Activated naive CD8-positive, alpha-beta T cell treated with anti-CD3 and anti-CD28 coated beads, Interleukin-2, amount 10 ng/mL, durations not matched to agents 7 days and 5 days (primary cell): ENCODE results near the gene WRAP53. TPM values are rescaled to one million over a fixed set of nuclear protein-coding genes. Genes with fewer than 3 reads are reported as not detected.

Experiments
- ATAC-seq: fragments of 150-1000 bp; cut with Tn5 transposase; one replicate; pipeline ENCODE4 v1.10.0; 2021; ENCODE audit warnings: low read depth, moderate library complexity
- POLR2A ChIA-PET: fragments of 350-600 bp; sonication (Branson Sonifier 250); formaldehyde crosslinking; loops from one replicate; lab custom pipeline; 2021; ENCODE audit warnings: antibody characterized with exemption; lab: Charles Lee
- DNase-seq: peaks from one replicate; pipeline ENCODE4 v3.0.0; 2021
- H3K27ac Mint-ChIP-seq: one replicate; pipeline ENCODE4 v1.8.0; 2022; ENCODE audit warnings: mild to moderate bottlenecking, mixed read lengths
- H3K27me3 Mint-ChIP-seq: one replicate; pipeline ENCODE4 v1.8.0; 2022; ENCODE audit warnings: mild to moderate bottlenecking, moderate library complexity, mixed read lengths
- H3K36me3 Mint-ChIP-seq: one replicate; pipeline ENCODE4 v1.8.0; 2021; ENCODE audit warnings: mild to moderate bottlenecking, mixed read lengths
- H3K4me1 Mint-ChIP-seq: one replicate; pipeline ENCODE4 v1.8.0; 2021; ENCODE audit warnings: mixed read lengths
- H3K4me3 Mint-ChIP-seq: one replicate; pipeline ENCODE4 v1.8.0; 2022; ENCODE audit warnings: mild to moderate bottlenecking, moderate library complexity, mixed read lengths
- H3K9me3 Mint-ChIP-seq: one replicate; pipeline ENCODE4 v1.8.0; 2021; ENCODE audit warnings: mixed read lengths
- total RNA-seq, 2 experiments: library from RNA; stranded (reverse); gene quantifications; one replicate each; pipeline ENCODE4 v1.2.3, GENCODE V29; 2021

Gene WRAP53
- total RNA-seq, 2 experiments from 2014 or later, result 19.3 to 19.4 TPM

DNA sequence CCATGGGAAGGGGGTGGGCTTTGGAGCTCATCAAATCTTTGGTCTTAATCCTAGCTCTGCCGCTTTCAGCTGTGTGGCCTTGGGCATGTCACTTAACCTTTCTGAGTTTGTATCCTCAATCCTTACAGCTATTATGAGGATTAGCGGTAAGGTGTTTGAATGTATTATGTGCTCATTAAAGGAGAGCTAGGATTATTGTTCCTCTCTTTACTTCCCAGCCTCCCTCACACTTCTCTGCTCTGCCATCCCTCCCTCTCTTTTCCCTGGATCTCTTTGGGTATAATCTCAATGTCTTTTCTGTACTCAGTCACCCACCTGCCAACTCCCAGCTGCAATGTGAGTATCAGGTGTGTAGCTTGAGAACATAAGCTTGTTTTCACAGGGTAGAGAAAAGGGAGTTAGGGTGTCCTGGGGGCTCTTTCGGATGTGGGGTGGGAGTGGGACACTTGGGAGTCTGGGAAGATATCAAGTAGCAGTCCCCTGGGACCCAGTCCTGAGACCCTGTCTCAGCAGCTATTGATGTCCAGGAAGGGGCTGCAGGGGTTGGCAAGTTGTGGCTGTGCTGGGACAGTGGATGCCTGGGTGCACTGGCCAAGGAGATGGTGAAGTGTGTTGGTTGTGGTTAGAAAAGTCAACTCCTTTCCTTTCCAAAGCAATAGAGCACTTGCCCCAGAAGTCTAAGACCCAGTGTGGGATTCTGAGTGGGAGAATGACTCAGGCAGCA, 18.5 kb downstream of the WRAP53 start:
- DNase-seq (no peak), ATAC-seq (no peak)
- peaks cover 42% of the 10 kb centered on the region for H3K27me3 Mint-ChIP-seq
- peaks cover 22% of the 10 kb centered on the region for H3K4me1 Mint-ChIP-seq
- peaks cover 7% of the 10 kb centered on the region for H3K36me3 Mint-ChIP-seq
- H3K4me3 Mint-ChIP-seq, result no peak overlapping the region
- H3K27ac Mint-ChIP-seq, result no peak overlapping the region
- H3K9me3 Mint-ChIP-seq, result no peaks in the 10 kb centered on the region
- POLR2A ChIA-PET, result interaction anchor here (1.1 to 1.2 kb wide), 2 partner anchors 18 to 79 kb away, joined by 3 to 4 read pairs; partner anchors contain the start of genes SAT2 and WRAP53

DNA sequence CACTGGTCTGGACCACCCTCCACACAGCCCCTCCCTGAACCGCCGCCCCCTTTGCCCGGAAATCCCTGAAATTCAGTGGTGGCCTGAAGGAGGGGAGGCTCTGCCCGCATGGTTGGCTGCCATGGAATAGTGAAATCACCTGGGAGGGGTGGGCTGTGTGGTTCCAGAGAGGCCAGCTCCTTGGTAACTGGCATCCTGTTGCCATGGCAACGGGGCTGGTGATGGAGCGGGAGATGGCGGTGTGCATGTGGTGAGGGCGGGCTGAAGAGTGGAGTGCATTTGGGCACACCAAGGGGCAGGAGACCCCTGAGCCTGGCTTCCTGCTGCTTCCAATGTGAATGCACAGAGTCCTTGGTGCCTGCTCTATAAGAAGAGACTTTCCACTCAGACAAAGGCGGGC, 19.2 kb downstream of the WRAP53 start:
- POLR2A ChIA-PET, result interaction anchor here (1.9 kb wide), 1 partner anchor 20 kb away, joined by 4 read pairs; the partner anchor contains the start of genes TP53 and WRAP53
- H3K27me3 Mint-ChIP-seq, result peaks cover 44% of the 10 kb centered on the region
- H3K36me3 Mint-ChIP-seq, result peaks cover 2% of the 10 kb centered on the region
- ATAC-seq (no peak), DNase-seq (no peak)
- H3K9me3 Mint-ChIP-seq, result no peaks in the 10 kb centered on the region
- no peak overlapping the region for H3K27ac Mint-ChIP-seq
- peaks cover 24% of the 10 kb centered on the region for H3K4me1 Mint-ChIP-seq
- H3K4me3 Mint-ChIP-seq, result no peak overlapping the region

DNA sequence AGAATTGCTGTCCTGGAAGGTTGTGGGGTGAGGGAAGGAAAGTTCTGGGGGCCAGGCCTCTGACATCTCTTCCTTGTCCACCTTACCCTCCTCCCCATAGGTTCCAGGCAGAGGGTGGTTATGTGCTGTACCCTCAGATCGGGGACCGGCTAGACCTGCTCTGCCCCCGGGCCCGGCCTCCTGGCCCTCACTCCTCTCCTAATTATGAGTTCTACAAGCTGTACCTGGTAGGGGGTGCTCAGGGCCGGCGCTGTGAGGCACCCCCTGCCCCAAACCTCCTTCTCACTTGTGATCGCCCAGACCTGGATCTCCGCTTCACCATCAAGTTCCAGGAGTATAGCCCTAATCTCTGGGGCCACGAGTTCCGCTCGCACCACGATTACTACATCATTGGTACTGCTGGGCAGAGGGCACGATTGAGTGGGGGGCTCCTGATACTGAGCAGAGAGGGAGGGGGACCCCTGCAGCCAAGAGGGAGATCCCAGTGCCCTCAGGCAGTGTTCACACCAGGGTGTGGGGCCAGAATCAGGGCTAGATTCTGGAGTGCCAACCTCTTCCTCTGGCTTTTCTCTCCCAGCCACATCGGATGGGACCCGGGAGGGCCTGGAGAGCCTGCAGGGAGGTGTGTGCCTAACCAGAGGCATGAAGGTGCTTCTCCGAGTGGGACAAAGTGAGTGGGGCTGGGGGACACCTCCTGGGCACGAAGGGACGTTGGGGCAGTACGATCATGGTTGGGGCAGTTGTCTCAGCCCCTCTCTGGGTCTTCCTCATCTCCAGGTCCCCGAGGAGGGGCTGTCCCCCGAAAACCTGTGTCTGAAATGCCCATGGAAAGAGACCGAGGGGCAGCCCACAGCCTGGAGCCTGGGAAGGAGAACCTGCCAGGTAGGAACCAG, 19.8 kb downstream of the WRAP53 start:
- Mint-ChIP-seq H3K27ac (no peak overlapping the region), H3K4me1 (peaks cover 26% of the 10 kb centered on the region), H3K27me3 (peaks cover 49% of the 10 kb centered on the region), H3K36me3 (no peaks in the 10 kb centered on the region), H3K4me3 (no peak overlapping the region), H3K9me3 (no peaks in the 10 kb centered on the region)
- DNase-seq (no peak), ATAC-seq (no peak)
- POLR2A ChIA-PET, result interaction anchor here (1.9 kb wide), 1 partner anchor 21 kb away, joined by 4 read pairs; the partner anchor contains the start of genes TP53 and WRAP53

DNA sequence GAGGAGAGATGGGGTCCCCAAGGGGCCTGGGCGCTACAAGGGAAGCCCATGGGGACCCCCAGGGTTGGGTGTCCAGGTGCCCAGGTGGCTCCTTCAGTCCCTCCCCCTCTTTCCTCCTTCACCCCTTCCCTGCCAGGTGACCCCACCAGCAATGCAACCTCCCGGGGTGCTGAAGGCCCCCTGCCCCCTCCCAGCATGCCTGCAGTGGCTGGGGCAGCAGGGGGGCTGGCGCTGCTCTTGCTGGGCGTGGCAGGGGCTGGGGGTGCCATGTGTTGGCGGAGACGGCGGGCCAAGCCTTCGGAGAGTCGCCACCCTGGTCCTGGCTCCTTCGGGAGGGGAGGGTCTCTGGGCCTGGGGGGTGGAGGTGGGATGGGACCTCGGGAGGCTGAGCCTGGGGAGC, 20.8 kb downstream of the WRAP53 start:
- Mint-ChIP-seq H3K27ac (no peak overlapping the region), H3K36me3 (no peaks in the 10 kb centered on the region), H3K27me3 (peaks cover 48% of the 10 kb centered on the region), H3K4me1 (peaks cover 32% of the 10 kb centered on the region), H3K9me3 (no peaks in the 10 kb centered on the region), H3K4me3 (no peak overlapping the region)
- ATAC-seq (no peak), DNase-seq (no peak)
- POLR2A ChIA-PET, result interaction anchor here (1.9 kb wide), 1 partner anchor 21 kb away, joined by 4 read pairs; the partner anchor contains the start of genes TP53 and WRAP53

DNA sequence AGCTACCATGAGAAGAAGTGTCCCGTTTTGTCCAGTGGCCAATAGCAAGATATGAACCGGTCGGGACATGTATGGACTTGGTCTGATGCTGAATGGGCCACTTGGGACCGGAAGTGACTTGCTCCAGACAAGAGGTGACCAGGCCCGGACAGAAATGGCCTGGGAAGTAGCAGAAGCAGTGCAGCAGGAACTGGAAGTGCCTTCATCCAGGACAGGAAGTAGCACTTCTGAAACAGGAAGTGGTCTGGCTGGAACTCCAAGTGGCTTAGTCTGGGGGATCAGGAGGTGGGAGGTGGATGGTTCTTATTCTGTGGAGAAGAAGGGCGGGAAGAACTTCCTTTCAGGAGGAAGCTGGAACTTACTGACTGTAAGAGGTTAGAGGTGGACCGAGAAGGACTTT, 22.0 kb downstream of the WRAP53 start:
- peaks cover 28% of the 10 kb centered on the region for H3K4me1 Mint-ChIP-seq
- no peaks in the 10 kb centered on the region for H3K36me3 Mint-ChIP-seq
- ATAC-seq (no peak), DNase-seq (no peak)
- peak overlapping the region; percentile 38 for H3K27ac Mint-ChIP-seq
- POLR2A ChIA-PET, result interaction anchor here (0.9 kb wide), 1 partner anchor 23 kb away, joined by 3 read pairs; the partner anchor contains the start of gene TP53
- no peak overlapping the region for H3K4me3 Mint-ChIP-seq
- H3K27me3 Mint-ChIP-seq, result peaks cover 49% of the 10 kb centered on the region
- H3K9me3 Mint-ChIP-seq, result no peaks in the 10 kb centered on the region

DNA sequence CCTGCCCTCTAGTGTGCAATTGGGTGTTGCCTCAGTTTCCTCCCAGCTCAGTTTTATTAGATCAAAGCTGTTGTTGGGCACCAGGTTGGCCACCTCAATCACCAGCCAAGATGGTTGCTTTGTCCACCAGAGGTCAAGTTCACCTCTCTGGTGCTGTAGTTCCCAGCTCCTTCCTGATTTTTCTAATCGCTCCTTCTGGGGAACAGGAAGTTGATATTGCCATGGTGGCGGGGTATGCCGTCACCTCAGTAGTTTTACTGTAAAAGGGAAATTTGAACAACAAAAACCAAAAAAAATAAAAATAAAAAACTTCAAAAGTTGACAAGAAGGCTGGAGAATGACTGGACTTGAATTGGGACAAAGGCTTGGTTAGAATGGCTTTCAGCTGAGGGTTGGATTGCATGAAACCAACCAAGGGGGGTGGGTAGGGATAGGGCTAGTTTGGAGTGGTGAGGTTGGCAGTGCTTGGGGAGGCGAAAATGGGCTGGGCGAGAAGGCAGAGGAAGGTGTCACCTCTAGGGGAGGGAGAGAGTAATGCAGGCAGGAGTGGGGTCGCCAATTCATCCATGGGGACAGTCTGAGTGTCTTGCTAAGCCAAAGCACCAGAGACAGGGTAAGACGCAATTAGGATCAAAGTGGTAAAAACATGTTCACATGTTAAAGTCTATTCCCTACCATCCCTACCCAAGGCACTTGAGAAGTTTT, 22.9 kb downstream of the WRAP53 start:
- H3K27ac Mint-ChIP-seq, result no peak overlapping the region
- H3K27me3 Mint-ChIP-seq, result peaks cover 50% of the 10 kb centered on the region
- no peaks in the 10 kb centered on the region for H3K9me3 Mint-ChIP-seq
- POLR2A ChIA-PET, result interaction anchor here (0.9 kb wide), 1 partner anchor 24 kb away, joined by 3 read pairs; the partner anchor contains the start of gene TP53
- peaks cover 24% of the 10 kb centered on the region for H3K4me1 Mint-ChIP-seq
- no peak overlapping the region for H3K4me3 Mint-ChIP-seq
- ATAC-seq (no peak), DNase-seq (no peak)
- no peaks in the 10 kb centered on the region for H3K36me3 Mint-ChIP-seq

DNA sequence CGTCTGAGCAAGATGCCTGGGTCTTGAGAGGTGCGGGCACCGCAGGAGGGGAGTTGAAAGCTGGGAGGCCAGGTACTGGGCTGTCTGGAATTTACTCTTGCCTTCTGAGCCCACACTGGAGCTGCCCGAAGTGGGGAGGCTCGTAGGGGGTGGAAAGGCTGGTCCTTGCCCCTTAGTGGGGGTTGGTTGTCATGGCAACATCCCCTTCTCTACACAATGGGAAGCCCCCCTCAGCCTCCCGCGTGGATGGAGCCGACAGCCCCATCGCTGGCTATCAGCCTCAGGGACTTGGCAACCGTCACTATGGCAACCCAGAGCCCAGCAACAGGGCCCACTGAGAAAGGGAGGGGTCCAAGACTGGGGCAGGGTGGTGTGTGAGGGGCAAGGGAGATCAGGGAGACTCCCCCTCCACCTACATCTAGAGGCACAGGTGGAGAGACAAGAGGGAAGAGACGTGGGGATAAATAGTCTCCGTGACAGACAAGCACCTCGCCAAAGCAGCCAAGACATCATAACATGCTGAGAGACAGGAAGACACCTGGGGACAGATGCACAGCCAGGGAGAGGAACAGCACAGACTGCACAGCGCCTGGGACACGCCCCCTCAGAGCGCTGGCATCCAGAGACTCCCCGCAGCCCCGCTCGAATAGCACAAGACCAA, 24.0 kb downstream of the WRAP53 start:
- no peak for ATAC-seq
- Mint-ChIP-seq H3K27ac (no peak overlapping the region), H3K4me1 (peaks cover 30% of the 10 kb centered on the region), H3K9me3 (no peaks in the 10 kb centered on the region), H3K36me3 (no peaks in the 10 kb centered on the region), H3K4me3 (no peak overlapping the region), H3K27me3 (peaks cover 49% of the 10 kb centered on the region)
- DNase-seq, result no peak
- POLR2A ChIA-PET, result no interaction called here

DNA sequence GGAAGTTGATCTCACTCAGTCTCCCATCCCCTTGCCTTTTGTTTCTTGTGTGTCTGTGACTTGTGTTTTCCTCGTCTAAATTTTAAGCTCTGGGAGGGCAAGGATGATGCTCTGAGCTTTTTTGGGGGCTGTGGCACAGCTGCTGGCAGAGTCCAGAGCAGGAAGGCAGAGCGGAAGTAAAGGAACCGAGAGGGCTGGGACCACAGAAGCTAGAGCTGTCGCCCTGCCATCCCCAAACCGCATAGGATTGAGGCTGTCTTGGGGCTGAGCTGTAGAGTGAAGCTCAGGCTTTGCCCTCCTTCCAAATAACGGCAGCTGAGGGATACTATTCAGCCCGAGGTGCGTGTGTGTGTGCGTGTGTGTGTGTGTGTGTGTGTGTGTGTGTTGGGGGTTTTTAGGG, 25.5 kb downstream of the WRAP53 start:
- Mint-ChIP-seq H3K36me3 (no peaks in the 10 kb centered on the region), H3K27ac (no peak overlapping the region), H3K9me3 (no peaks in the 10 kb centered on the region), H3K4me1 (peaks cover 43% of the 10 kb centered on the region), H3K4me3 (no peak overlapping the region), H3K27me3 (peaks cover 47% of the 10 kb centered on the region)
- DNase-seq, result no peak
- no peak for ATAC-seq
- POLR2A ChIA-PET, result interaction anchor here (1.2 kb wide), 1 partner anchor 27 kb away, joined by 3 read pairs; the partner anchor contains the start of gene TP53

DNA sequence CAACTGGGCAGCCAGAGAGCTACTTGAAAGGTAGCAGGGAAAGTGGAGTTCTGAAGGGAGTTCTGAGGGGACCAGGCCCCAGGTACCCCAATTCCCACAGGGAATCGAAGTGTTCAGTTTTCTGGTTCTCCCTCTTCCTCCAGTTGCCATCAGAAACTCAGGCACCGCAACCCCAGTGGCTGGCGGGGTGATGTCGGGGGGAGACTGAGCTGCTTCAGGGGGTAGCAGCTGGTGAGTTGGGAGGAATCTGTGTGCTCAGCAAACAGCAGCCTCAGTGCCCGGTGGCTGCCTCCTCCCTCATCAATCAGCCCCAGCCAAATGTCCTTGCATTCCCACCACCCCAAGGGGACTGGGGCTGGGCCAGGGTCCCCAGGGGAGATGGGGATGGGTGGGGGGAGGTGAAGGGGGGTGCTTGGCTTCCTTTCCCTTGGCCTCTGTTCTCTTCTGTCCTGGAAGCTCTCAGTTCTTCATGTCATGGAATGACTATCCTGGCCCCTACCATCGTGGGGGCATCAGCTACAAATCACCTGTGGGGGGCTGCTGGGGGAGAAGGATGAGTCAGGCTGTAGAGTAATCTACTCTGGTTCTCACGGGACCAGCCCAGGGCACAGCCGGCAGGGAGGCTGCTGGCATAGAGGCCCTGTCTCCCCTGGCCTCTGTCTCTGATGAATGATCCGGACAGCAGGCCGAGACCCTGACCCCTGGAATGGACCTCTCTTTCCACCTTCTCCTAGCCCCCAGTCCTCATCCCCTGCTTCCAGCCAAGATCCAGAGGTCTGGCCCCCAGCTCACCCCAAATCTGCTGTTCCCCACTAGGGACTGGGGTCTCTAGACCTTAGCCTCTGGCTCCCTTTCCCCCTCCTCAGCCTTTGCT, 26.7 kb downstream of the WRAP53 start:
- Mint-ChIP-seq H3K27ac (no peak overlapping the region), H3K4me1 (peaks cover 46% of the 10 kb centered on the region), H3K9me3 (no peaks in the 10 kb centered on the region), H3K27me3 (peaks cover 53% of the 10 kb centered on the region), H3K36me3 (no peaks in the 10 kb centered on the region), H3K4me3 (no peak overlapping the region)
- ATAC-seq (no peak), DNase-seq (no peak)
- POLR2A ChIA-PET, result interaction anchor here (1.2 to 3.8 kb wide), 2 partner anchors 28 kb away, joined by 3 to 28 read pairs; partner anchors contain the start of genes TP53 and WRAP53

DNA sequence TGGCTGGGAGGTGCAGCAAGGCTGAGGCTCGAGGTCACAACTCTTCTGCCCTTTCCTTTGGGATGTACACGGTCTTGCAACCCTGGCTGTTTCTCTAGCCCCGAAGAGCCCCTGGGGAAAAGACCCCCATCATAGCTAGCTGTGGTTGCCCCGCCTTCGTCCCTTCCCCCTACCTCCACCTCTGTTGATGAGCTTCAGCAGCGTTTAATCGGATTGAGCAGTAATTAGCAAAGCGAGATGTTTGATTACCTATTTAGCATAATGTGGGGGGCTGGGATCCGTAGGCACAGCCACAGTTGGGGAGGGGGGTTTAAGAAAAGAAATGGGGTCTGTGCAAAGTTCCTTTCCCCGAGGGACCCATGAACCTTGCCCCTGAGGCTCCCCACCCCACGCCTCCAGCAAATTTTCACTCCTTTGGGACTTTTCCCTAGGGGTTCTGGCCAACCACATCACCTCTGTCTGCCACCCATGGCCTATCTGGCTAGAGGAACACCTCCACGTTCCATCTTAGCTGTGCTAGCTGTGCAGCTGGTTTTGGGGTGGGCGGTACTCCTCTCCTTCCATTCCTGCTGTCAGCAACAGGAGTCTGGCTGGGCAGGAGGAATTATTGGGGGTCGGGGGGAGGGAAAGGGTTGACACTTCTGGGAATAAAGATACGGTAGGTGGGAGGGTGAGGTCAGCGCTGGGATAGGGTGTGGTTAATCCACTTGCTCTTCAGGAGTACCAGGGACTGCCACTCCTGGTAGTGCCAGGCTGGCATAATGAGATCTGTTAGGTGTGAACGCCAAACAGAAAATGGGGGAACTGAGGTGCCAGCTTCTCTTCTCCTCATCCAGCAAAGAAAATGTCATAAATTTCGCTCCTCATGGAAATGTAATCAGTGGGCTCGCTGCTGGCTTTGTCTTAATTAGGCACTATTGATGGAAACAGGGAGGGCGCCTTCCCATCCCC, 27.9 kb downstream of the WRAP53 start:
- POLR2A ChIA-PET, result interaction anchor here (3.8 kb wide), 1 partner anchor 29 kb away, joined by 28 read pairs; the partner anchor contains the start of genes TP53 and WRAP53
- Mint-ChIP-seq H3K27ac (no peak overlapping the region), H3K4me1 (peaks cover 42% of the 10 kb centered on the region), H3K36me3 (no peaks in the 10 kb centered on the region), H3K27me3 (peaks cover 62% of the 10 kb centered on the region), H3K9me3 (no peaks in the 10 kb centered on the region), H3K4me3 (peak overlapping the region; percentile 92)
- ATAC-seq (no peak), DNase-seq (no peak)
